ENCODE data around the gene LMTK3. TPM values are rescaled to one million over a fixed set of nuclear protein-coding genes. Genes with fewer than 3 reads are reported as not detected.

The LMTK3 gene
- total RNA-seq, 4 donors from 2014 or later, result 0.17 to 0.57 (median 0.37) TPM

DNA sequence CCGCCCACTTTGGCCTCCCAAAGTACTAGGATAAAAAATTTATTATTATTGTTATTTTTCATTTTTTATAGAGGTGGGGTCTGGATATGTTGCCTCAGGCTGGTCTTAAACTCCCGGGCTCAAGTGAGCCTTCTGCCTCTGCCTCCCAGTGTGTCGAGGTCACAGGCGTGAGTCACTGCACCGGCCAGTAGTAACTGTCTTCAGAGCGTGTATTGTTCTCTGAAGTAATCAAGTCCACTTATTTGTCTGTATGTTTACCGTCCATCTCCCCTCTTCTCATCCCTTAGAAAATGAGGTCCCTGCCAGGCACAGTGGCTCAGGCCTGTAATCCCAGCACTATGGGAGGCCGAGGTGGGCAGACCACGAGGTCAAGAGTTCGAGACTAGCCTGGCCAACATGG lies 22.1 kb upstream of the LMTK3 start:
- intact Hi-C loops (cut with DNase I), result no loop called here
- Histone ChIP-seq H3K27me3 (peaks cover 0 to 35% (median 0%) of the 10 kb centered on the region in 4 donors), H3K27ac (replicated peaks in 1 of 4) (no peak overlapping the region), H3K4me1 (no peaks in the 10 kb centered on the region), H3K9me3 (peaks cover 0 to 14% (median 6%) of the 10 kb centered on the region in 4 donors), H3K4me3 (no peak overlapping the region), H3K36me3 (no peaks in the 10 kb centered on the region)
- DNase-seq (ENCODE audit: extremely low spot score), result no peak
- no peak for TF ChIP-seq POLR2A (IDR thresholded peaks at IDR 0.05; ENCODE audit: low read depth)
- TF ChIP-seq POLR2AphosphoS5 (IDR thresholded peaks at IDR 0.05), result no peak
- TF ChIP-seq, protein P1, sequence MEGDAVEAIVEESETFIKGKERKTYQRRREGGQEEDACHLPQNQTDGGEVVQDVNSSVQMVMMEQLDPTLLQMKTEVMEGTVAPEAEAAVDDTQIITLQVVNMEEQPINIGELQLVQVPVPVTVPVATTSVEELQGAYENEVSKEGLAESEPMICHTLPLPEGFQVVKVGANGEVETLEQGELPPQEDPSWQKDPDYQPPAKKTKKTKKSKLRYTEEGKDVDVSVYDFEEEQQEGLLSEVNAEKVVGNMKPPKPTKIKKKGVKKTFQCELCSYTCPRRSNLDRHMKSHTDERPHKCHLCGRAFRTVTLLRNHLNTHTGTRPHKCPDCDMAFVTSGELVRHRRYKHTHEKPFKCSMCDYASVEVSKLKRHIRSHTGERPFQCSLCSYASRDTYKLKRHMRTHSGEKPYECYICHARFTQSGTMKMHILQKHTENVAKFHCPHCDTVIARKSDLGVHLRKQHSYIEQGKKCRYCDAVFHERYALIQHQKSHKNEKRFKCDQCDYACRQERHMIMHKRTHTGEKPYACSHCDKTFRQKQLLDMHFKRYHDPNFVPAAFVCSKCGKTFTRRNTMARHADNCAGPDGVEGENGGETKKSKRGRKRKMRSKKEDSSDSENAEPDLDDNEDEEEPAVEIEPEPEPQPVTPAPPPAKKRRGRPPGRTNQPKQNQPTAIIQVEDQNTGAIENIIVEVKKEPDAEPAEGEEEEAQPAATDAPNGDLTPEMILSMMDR (IDR thresholded peaks at IDR 0.05), result no peak
- no peak for TF ChIP-seq EP300 (IDR thresholded peaks at IDR 0.05)
- 83% methylated on average over 10 of the region's 10 CpGs for WGBS

- no peak for DNase-seq (ENCODE audit: extremely low spot score)
- Histone ChIP-seq H3K4me1 (no peaks in the 10 kb centered on the region), H3K36me3 (no peaks in the 10 kb centered on the region), H3K4me3 (no peak overlapping the region), H3K27ac (replicated peaks in 1 of 4) (no peak overlapping the region), H3K9me3 (peaks cover 0 to 42% (median 33%) of the 10 kb centered on the region in 4 donors), H3K27me3 (peaks cover 0 to 35% (median 0%) of the 10 kb centered on the region in 4 donors)
- TF ChIP-seq POLR2AphosphoS5 (IDR thresholded peaks at IDR 0.05), result no peak
- no peak for TF ChIP-seq EP300 (IDR thresholded peaks at IDR 0.05)
- TF ChIP-seq, protein P1 (IDR thresholded peaks at IDR 0.05), result no peak
- no peak for TF ChIP-seq POLR2A (IDR thresholded peaks at IDR 0.05; ENCODE audit: low read depth)
- intact Hi-C loops (cut with DNase I), result no loop called here
- WGBS, result 65% methylated on average over 6 of the region's 6 CpGs
These were observed 19.1 kb upstream of the LMTK3 start for GRCh38 chr19:48530770-48531169.

GRCh38 chr19:48530066-48530720 lies 18.6 kb upstream of the LMTK3 start:
- 69% methylated on average over 20 of the region's 20 CpGs for WGBS
- Histone ChIP-seq H3K9me3 (peaks cover 0 to 43% (median 33%) of the 10 kb centered on the region in 4 donors), H3K36me3 (no peaks in the 10 kb centered on the region), H3K4me1 (no peaks in the 10 kb centered on the region), H3K27me3 (peaks cover 0 to 35% (median 0%) of the 10 kb centered on the region in 4 donors), H3K4me3 (no peak overlapping the region), H3K27ac (replicated peaks in 1 of 4) (no peak overlapping the region)
- TF ChIP-seq POLR2AphosphoS5 (IDR thresholded peaks at IDR 0.05), result no peak
- TF ChIP-seq POLR2A (IDR thresholded peaks at IDR 0.05; ENCODE audit: low read depth), result no peak
- TF ChIP-seq EP300 (IDR thresholded peaks at IDR 0.05), result no peak
- TF ChIP-seq, protein P1 (IDR thresholded peaks at IDR 0.05), result no peak
- no peak for DNase-seq (ENCODE audit: extremely low spot score)
- intact Hi-C loops (cut with DNase I), result no loop called here

- H3K9me3 ChIP-seq, result peaks cover 0 to 48% (median 39%) of the 10 kb centered on the region in 4 donors
- H3K36me3 ChIP-seq, result no peaks in the 10 kb centered on the region
- H3K4me3 ChIP-seq, result no peak overlapping the region
- DNase-seq (ENCODE audit: extremely low spot score), result no peak
- intact Hi-C loops (cut with DNase I), result no loop called here
- H3K27me3 ChIP-seq, result peaks cover 0 to 33% (median 0%) of the 10 kb centered on the region in 4 donors
- no peaks in the 10 kb centered on the region for H3K4me1 ChIP-seq
- no peak overlapping the region for H3K27ac ChIP-seq (replicated peaks in 1 of 4)
- WGBS, result 100% methylated on average over 4 of the region's 4 CpGs
- TF ChIP-seq POLR2A (IDR thresholded peaks at IDR 0.05; ENCODE audit: low read depth) (no peak), EP300 (IDR thresholded peaks at IDR 0.05) (no peak), POLR2AphosphoS5 (IDR thresholded peaks at IDR 0.05) (no peak)
- TF ChIP-seq, protein P1 (IDR thresholded peaks at IDR 0.05), result no peak
These were observed 17.5 kb upstream of the LMTK3 start for GRCh38 chr19:48529156-48529555.
